Endothelial cell of umbilical vein (primary cell): ENCODE results near the gene RARA. TPM values are rescaled to one million over a fixed set of nuclear protein-coding genes. Genes with fewer than 3 reads are reported as not detected.

ENCODE experiments used
- BruUV-seq: library from RNA; stranded (reverse); fragments of 400-500 nt; replicated peaks from 2 replicates; lab custom pipeline; 2021; lab: Mats Ljungman, UMichigan
- CTCF ChIA-PET: fragments of 300-600, 350-600 bp; sonication (Branson Sonifier 250); formaldehyde crosslinking; loops from one replicate; lab custom pipeline; 2021; ENCODE audit warnings: antibody characterized with exemption, inconsistent platforms; lab: Charles Lee
- POLR2A ChIA-PET: fragments of 300-600, 350-600 bp; sonication (Branson Sonifier 250); formaldehyde crosslinking; loops from one replicate; lab custom pipeline; 2021; ENCODE audit warnings: antibody characterized with exemption, inconsistent platforms; lab: Charles Lee
- DNase-seq: peaks from one replicate; pipeline ENCODE4 v3.0.0-alpha.2; 2011; ENCODE audit warnings: low read depth, low spot score
- FAIRE-seq: peaks from 2 replicates; lab custom pipeline; 2011; peaks lifted over from hg19 to GRCh38; lab: Jason Lieb, UNC
- H2AFZ ChIP-seq: 2 replicates; pipeline ENCODE4 v1.6.0; 2012; ENCODE audit warnings: low read depth, low read length, control low read depth, inconsistent platforms
- H3K27ac ChIP-seq: 2 replicates; pipeline ENCODE4 v1.5.1; 2011; ENCODE audit warnings: low read depth, mild to moderate bottlenecking, control low read depth, low read length, moderate library complexity; ENCODE audit not compliant: insufficient read depth
- H3K27me3 ChIP-seq, 2 experiments: 2 replicates each; pipeline versions ENCODE4 v1.6.0 to v1.6.1; 2011; ENCODE audit warnings: low read length in 2 of 2, mixed read lengths in 1 of 2; ENCODE audit not compliant: control insufficient read depth in 2 of 2, insufficient read depth in 2 of 2
- H3K36me3 ChIP-seq, 2 experiments: 2 replicates in 1 of 2; 3 replicates in 1 of 2; pipeline ENCODE4 v1.5.1; 2011; ENCODE audit warnings: low read length in 2 of 2, mild to moderate bottlenecking in 1 of 2, moderate library complexity in 1 of 2; ENCODE audit not compliant: control insufficient read depth in 2 of 2, insufficient read depth in 2 of 2; ENCODE audit errors: extremely low read depth in 1 of 2
- H3K4me1 ChIP-seq: 3 replicates; pipeline ENCODE4 v1.5.1; 2011; ENCODE audit warnings: mild to moderate bottlenecking, low read length; ENCODE audit not compliant: control insufficient read depth, insufficient read depth; ENCODE audit errors: extremely low read depth
- H3K4me2 ChIP-seq: 2 replicates; pipeline ENCODE4 v1.6.1; 2011; ENCODE audit warnings: low read length, control low read depth, mixed read lengths; ENCODE audit not compliant: insufficient read depth
- H3K4me3 ChIP-seq, 3 experiments: fragments of 200-600 bp in 1 of 3; sonication (generic), shearing (Covaris generic) in 1 of 3; replicated peaks in 1 of 3; 2 replicates each; pipeline ENCODE4 v1.5.1; 2011 to 2016; ENCODE audit warnings: control low read depth in 3 of 3, low read length in 3 of 3, mild to moderate bottlenecking in 2 of 3, inconsistent platforms in 1 of 3, low read depth in 1 of 3, moderate library complexity in 1 of 3; ENCODE audit not compliant: insufficient read depth in 1 of 3
- H3K79me2 ChIP-seq: 2 replicates; pipeline ENCODE4 v1.6.0; 2012; ENCODE audit warnings: low read length, inconsistent platforms; ENCODE audit not compliant: control insufficient read depth, insufficient read depth
- H3K9ac ChIP-seq: replicated peaks from 2 replicates; pipeline ENCODE3; 2011; ENCODE audit warnings: low read length, control low read depth; ENCODE audit not compliant: insufficient read depth; ENCODE audit errors: extremely low read depth
- H3K9me1 ChIP-seq: replicated peaks from 3 replicates; pipeline ENCODE4 v1.6.0; 2011; ENCODE audit warnings: mild to moderate bottlenecking, low read length; ENCODE audit not compliant: control insufficient read depth, insufficient read depth; ENCODE audit errors: extremely low read depth
- H3K9me3 ChIP-seq: replicated peaks from 2 replicates; pipeline ENCODE4 v1.5.1; 2012; ENCODE audit warnings: low read length, inconsistent platforms; ENCODE audit not compliant: control insufficient read depth, insufficient read depth
- H4K20me1 ChIP-seq: replicated peaks from 2 replicates; pipeline ENCODE3; 2011; ENCODE audit warnings: mild to moderate bottlenecking, low read length; ENCODE audit not compliant: control insufficient read depth, insufficient read depth; ENCODE audit errors: extremely low read depth
- EZH2 ChIP-seq: IDR thresholded peaks from 2 replicates; pipeline ENCODE4 v1.6.1; 2012; ENCODE audit warnings: borderline replicate concordance, low read depth, mild to moderate bottlenecking, moderate library complexity, low read length, inconsistent platforms; ENCODE audit not compliant: severe bottlenecking
- FOS ChIP-seq: IDR thresholded peaks from 2 replicates; pipeline ENCODE4 v1.6.1; 2011; ENCODE audit warnings: mild to moderate bottlenecking, low read length, moderate library complexity, borderline replicate concordance; ENCODE audit not compliant: insufficient read depth
- GATA2 ChIP-seq: IDR thresholded peaks from 2 replicates; pipeline ENCODE4 v1.7.0; 2011; ENCODE audit warnings: low read depth, mild to moderate bottlenecking, moderate library complexity, mixed read lengths, low read length; ENCODE audit not compliant: insufficient read length, insufficient read depth
- JUN ChIP-seq: IDR thresholded peaks from 2 replicates; pipeline ENCODE4 v1.6.1; 2011; ENCODE audit warnings: borderline replicate concordance, low read depth; ENCODE audit not compliant: insufficient read length, insufficient read depth
- MYC ChIP-seq: IDR thresholded peaks from one replicate; pipeline ENCODE4 v1.6.1; 2011; ENCODE audit warnings: mild to moderate bottlenecking, low read depth, low read length
- POLR2A ChIP-seq: IDR thresholded peaks from 2 replicates; pipeline ENCODE4 v1.6.1; 2012; ENCODE audit warnings: low read depth, mild to moderate bottlenecking, control low read depth, low read length
- POLR2AphosphoS5 ChIP-seq: IDR thresholded peaks from 2 replicates; pipeline ENCODE4 v1.6.1; 2012; ENCODE audit warnings: low read depth, mild to moderate bottlenecking, control low read depth, low read length, moderate library complexity; ENCODE audit not compliant: insufficient read depth
- dilution Hi-C: fragments of 300-500 bp; cut with MboI; formaldehyde crosslinking; loops from one replicate; pipeline ENCODE4 v1.15.0; 2019; ENCODE audit warnings: low sequenced_read_pairs; ENCODE audit not compliant: extremely low pct_ligation_motif_present
- intact Hi-C: fragments of 100-400 bp; cut with micrococcal nuclease; formaldehyde crosslinking; loops from one replicate; pipeline ENCODE4 v1.10.0; 2022
- polyA plus RNA-seq, 4 experiments: library from polyadenylated mRNA; depleted of rRNA in 3 of 4; stranded (reverse) in 3 of 4; unstranded in 1 of 4; fragments of >200 nt; gene quantifications; 2 replicates each; pipeline versions ENCODE4 v1.2.1 to v1.2.3, GENCODE V29; 2011 to 2012; ENCODE audit warnings: missing spikeins in 1 of 4
- total RNA-seq: library from RNA; stranded (reverse); gene quantifications from 2 replicates; pipeline ENCODE4 v1.2.3, GENCODE V29; 2021
- TF ChIP-seq, protein P1 (sequence below): IDR thresholded peaks from 2 replicates; pipeline ENCODE4 v1.6.1; 2011; ENCODE audit not compliant: insufficient read depth, insufficient read length
- TF ChIP-seq, protein P2 (sequence below), 2 donors: IDR thresholded peaks; 1 replicate in 1 of 2; 2 replicates in 1 of 2; pipeline ENCODE4 v1.5.1; 2011; ENCODE audit warnings: low read length in 2 of 2, mild to moderate bottlenecking in 2 of 2, moderate library complexity in 2 of 2, control low read depth in 1 of 2, inconsistent platforms in 1 of 2, low read depth in 1 of 2; ENCODE audit not compliant: insufficient read depth in 1 of 2; ENCODE audit errors: extremely low read depth in 1 of 2

Gene RARA
- total and polyA plus RNA-seq, 2 donors (not counting 3 experiments of a cell fraction or from before 2014, with no cell fraction given): 11.9 to 37.8 TPM

DNA sequence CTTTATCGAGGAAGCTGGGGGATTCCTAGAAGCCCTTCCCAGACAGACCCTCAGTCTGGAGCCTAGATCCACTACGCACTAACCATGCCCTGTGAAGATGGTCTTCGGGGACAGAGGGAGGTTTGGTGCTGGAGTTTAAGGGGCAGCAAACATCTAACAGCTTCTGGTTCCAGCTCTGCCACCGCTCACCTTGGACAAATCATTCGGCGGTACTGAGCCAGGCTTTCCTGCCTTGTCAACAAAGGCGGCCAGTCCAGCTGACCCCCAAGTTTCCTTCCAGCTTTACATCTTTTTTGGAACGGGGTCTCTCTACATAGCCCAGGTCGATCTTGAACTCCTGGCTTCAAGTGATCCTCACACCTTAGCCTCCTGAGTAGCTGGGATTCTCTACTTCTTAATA is 55.9 kb downstream of the RARA start:
- H3K4me3 ChIP-seq: no peak overlapping the region
- peaks cover 7% of the 10 kb centered on the region for H3K4me1 ChIP-seq
- BruUV-seq: TSS peak; percentile 18
- H3K9me1 ChIP-seq: no peaks in the 10 kb centered on the region
- no peak overlapping the region for H3K4me2 ChIP-seq
- H3K36me3 ChIP-seq: no peaks in the 10 kb centered on the region
- H3K9me3 ChIP-seq: no peaks in the 10 kb centered on the region
- DNase-seq (no peak), FAIRE-seq (no peak)
- H3K9ac ChIP-seq: no peak overlapping the region
- TF ChIP-seq EZH2 (no peak), POLR2AphosphoS5 (no peak), GATA2 (no peak), JUN (no peak), POLR2A (no peak), FOS (no peak), MYC (no peak)
- TF ChIP-seq, protein P1, sequence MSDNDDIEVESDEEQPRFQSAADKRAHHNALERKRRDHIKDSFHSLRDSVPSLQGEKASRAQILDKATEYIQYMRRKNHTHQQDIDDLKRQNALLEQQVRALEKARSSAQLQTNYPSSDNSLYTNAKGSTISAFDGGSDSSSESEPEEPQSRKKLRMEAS: no peak
- TF ChIP-seq, protein P2, sequence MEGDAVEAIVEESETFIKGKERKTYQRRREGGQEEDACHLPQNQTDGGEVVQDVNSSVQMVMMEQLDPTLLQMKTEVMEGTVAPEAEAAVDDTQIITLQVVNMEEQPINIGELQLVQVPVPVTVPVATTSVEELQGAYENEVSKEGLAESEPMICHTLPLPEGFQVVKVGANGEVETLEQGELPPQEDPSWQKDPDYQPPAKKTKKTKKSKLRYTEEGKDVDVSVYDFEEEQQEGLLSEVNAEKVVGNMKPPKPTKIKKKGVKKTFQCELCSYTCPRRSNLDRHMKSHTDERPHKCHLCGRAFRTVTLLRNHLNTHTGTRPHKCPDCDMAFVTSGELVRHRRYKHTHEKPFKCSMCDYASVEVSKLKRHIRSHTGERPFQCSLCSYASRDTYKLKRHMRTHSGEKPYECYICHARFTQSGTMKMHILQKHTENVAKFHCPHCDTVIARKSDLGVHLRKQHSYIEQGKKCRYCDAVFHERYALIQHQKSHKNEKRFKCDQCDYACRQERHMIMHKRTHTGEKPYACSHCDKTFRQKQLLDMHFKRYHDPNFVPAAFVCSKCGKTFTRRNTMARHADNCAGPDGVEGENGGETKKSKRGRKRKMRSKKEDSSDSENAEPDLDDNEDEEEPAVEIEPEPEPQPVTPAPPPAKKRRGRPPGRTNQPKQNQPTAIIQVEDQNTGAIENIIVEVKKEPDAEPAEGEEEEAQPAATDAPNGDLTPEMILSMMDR (IDR thresholded peaks at IDR 0.05; ENCODE audit: extremely low read depth in 1 of 2, insufficient read depth in 1 of 2, low read depth in 1 of 2, low read length in 2 of 2): no peak
- ChIA-PET POLR2A (no interaction called here), CTCF (interaction anchor here (1.0 to 18.3 kb wide), 8 partner anchors 15 to 195 kb away, joined by 3 to 530 read pairs (median 8); partner anchors contain the start of genes IGFBP4 and RARA)
- no peak overlapping the region for H3K27ac ChIP-seq
- H2AFZ ChIP-seq: no peak overlapping the region
- dilution Hi-C loops: no loop called here
- no peaks in the 10 kb centered on the region for H3K79me2 ChIP-seq
- intact Hi-C loops: no loop called here
- no peaks in the 10 kb centered on the region for H3K27me3 ChIP-seq
- no peaks in the 10 kb centered on the region for H4K20me1 ChIP-seq
